GM12878 (cell line): ENCODE measurements around the gene MCM5.

Source experiments
- CREB1 ChIP-seq: IDR thresholded peaks from 2 replicates; pipeline ENCODE4 v1.6.1; 2012; ENCODE audit warnings: low read depth, mild to moderate bottlenecking, inconsistent platforms
- ETV6 ChIP-seq, 2 experiments: fragments of 450-650 bp in 1 of 2; IDR thresholded peaks in 1 of 2; conservative IDR thresholded peaks in 1 of 2; 2 replicates each; pipeline ENCODE4 v1.6.1; 2014; ENCODE audit warnings: antibody characterized with exemption in 1 of 2, borderline replicate concordance in 1 of 2, low read depth in 1 of 2, mild to moderate bottlenecking in 1 of 2, moderate library complexity in 1 of 2
- POLR2A ChIP-seq: IDR thresholded peaks from 2 replicates; pipeline ENCODE4 v1.6.1; 2011; ENCODE audit warnings: low read depth, mild to moderate bottlenecking, low read length
- POLR2AphosphoS2 ChIP-seq: IDR thresholded peaks from 2 replicates; pipeline ENCODE4 v1.6.1; 2011; ENCODE audit warnings: low read depth, mild to moderate bottlenecking, low read length, improper control_type of control experiment, moderate library complexity
- POU2F2 ChIP-seq: IDR thresholded peaks from 3 replicates; pipeline ENCODE4 v1.6.1; 2011; ENCODE audit warnings: low read depth, mild to moderate bottlenecking, low read length, borderline replicate concordance
- SIN3A ChIP-seq: IDR thresholded peaks from 2 replicates; pipeline ENCODE4 v1.6.1; 2012; ENCODE audit warnings: low read depth, low read length, improper control_type of control experiment
- STAT3 ChIP-seq: IDR thresholded peaks from 2 replicates; pipeline ENCODE4 v1.6.1; 2011; ENCODE audit warnings: low read depth, low read length, improper control_type of control experiment
- SUPT20H ChIP-seq: IDR thresholded peaks from 2 replicates; pipeline ENCODE4 v1.6.1; 2011; ENCODE audit warnings: low read depth, mild to moderate bottlenecking, low read length, moderate library complexity, borderline replicate concordance; ENCODE audit not compliant: control insufficient read depth
- TF ChIP-seq, protein P1 (sequence below), 3 experiments: IDR thresholded peaks in 2 of 3; conservative IDR thresholded peaks in 1 of 3; 2 replicates each; pipeline ENCODE4 v1.5.1; 2011; ENCODE audit warnings: low read depth in 3 of 3, low read length in 3 of 3, mild to moderate bottlenecking in 3 of 3, control low read depth in 2 of 3, moderate library complexity in 2 of 3, inconsistent platforms in 1 of 3, mixed read lengths in 1 of 3; ENCODE audit not compliant: control insufficient read depth in 2 of 3, insufficient read depth in 1 of 3; ENCODE audit errors: extremely low read depth in 1 of 3

- TF ChIP-seq, protein P1, sequence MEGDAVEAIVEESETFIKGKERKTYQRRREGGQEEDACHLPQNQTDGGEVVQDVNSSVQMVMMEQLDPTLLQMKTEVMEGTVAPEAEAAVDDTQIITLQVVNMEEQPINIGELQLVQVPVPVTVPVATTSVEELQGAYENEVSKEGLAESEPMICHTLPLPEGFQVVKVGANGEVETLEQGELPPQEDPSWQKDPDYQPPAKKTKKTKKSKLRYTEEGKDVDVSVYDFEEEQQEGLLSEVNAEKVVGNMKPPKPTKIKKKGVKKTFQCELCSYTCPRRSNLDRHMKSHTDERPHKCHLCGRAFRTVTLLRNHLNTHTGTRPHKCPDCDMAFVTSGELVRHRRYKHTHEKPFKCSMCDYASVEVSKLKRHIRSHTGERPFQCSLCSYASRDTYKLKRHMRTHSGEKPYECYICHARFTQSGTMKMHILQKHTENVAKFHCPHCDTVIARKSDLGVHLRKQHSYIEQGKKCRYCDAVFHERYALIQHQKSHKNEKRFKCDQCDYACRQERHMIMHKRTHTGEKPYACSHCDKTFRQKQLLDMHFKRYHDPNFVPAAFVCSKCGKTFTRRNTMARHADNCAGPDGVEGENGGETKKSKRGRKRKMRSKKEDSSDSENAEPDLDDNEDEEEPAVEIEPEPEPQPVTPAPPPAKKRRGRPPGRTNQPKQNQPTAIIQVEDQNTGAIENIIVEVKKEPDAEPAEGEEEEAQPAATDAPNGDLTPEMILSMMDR (IDR thresholded peaks at IDR 0.05 in 2 of 3, conservative IDR thresholded peaks at IDR 0.05 in 1 of 3; ENCODE audit: control insufficient read depth in 2 of 3, extremely low read depth in 1 of 3, insufficient read depth in 1 of 3, low read depth in 3 of 3, low read length in 3 of 3), result no peak
- TF ChIP-seq POU2F2 (no peak), SUPT20H (no peak), POLR2A (no peak), POLR2AphosphoS2 (no peak), CREB1 (no peak), SIN3A (no peak), ETV6 (conservative IDR thresholded peaks at IDR 0.05 in 1 of 2, IDR thresholded peaks at IDR 0.05 in 1 of 2; ENCODE audit: borderline replicate concordance in 1 of 2, low read depth in 1 of 2) (no peak), STAT3 (no peak)
These were observed 58.0 kb downstream of the MCM5 start for GRCh38 chr22:35457729-35458546.
